Fibroblast of lung (primary cell): ENCODE data around the gene PRKCQ.

ENCODE experiments used
- EZH2 ChIP-seq: IDR thresholded peaks from 2 replicates; pipeline ENCODE4 v1.5.1; 2012; ENCODE audit warnings: low read length, control low read depth, mild to moderate bottlenecking; ENCODE audit errors: missing control alignments
- TF ChIP-seq, protein P1 (sequence below), 2 donors: IDR thresholded peaks in 1 of 2; conservative IDR thresholded peaks in 1 of 2; 1 replicate in 1 of 2; 2 replicates in 1 of 2; pipeline ENCODE4 v1.5.1; 2011 to 2012; ENCODE audit warnings: low read length in 2 of 2, control low read depth in 1 of 2, inconsistent platforms in 1 of 2, low read depth in 1 of 2, mild to moderate bottlenecking in 1 of 2

DNA sequence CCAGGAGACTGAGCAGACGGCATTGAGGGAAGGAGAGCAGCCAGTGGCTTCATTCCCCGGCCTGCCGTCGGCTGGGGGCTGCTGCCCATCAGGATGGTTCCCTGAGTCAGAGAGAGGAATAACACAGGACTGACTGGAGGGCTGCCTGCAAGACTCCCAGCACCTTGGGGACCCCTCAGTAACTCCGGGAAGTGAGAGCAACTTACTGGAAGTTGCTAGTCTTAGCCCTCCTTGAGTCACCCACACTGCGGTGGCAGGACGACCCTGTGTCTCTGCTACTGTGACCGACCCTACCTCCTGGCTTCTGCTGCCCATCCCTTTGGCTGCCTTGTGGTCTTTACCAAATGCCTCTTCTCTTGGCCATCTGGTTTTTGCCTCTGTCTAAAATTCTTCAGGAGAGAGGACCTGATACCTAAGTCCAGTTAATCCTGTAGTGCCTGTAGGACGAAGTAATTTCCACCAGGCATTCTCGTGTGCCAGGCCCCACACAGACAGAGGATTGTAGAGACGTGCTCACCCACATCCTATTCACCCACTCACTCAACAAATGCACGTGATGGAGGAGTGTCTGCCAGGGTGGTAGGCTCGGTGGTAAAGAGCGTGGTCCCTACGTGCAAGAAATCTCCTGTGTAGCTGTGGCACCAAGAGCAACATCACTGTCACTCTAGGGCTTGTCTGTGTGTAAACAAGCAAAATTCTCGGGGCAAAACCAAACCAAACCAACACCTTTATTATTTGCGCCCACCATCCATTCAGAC, 156.5 kb downstream of the PRKCQ start:
- TF ChIP-seq, protein P1, sequence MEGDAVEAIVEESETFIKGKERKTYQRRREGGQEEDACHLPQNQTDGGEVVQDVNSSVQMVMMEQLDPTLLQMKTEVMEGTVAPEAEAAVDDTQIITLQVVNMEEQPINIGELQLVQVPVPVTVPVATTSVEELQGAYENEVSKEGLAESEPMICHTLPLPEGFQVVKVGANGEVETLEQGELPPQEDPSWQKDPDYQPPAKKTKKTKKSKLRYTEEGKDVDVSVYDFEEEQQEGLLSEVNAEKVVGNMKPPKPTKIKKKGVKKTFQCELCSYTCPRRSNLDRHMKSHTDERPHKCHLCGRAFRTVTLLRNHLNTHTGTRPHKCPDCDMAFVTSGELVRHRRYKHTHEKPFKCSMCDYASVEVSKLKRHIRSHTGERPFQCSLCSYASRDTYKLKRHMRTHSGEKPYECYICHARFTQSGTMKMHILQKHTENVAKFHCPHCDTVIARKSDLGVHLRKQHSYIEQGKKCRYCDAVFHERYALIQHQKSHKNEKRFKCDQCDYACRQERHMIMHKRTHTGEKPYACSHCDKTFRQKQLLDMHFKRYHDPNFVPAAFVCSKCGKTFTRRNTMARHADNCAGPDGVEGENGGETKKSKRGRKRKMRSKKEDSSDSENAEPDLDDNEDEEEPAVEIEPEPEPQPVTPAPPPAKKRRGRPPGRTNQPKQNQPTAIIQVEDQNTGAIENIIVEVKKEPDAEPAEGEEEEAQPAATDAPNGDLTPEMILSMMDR (conservative IDR thresholded peaks at IDR 0.05 in 1 of 2, IDR thresholded peaks at IDR 0.05 in 1 of 2; ENCODE audit: low read depth in 1 of 2, low read length in 2 of 2): no peak
- TF ChIP-seq EZH2: no peak
